Uterus (tissue), 4 donors: ENCODE measurements around the gene TRPV6. TPM values are rescaled to one million over a fixed set of nuclear protein-coding genes. Genes with fewer than 3 reads are reported as not detected.

Experiments
- DNase-seq, 2 donors: peaks; one replicate each; pipeline ENCODE4 v3.0.0-alpha.2; 2019 to 2020
- H3K27ac ChIP-seq, 2 donors: fragments of 200-600 bp; sonication (generic); 1 replicate in 1 of 2; 2 replicates in 1 of 2; pipeline ENCODE4 v1.5.1; 2016 to 2018
- H3K27me3 ChIP-seq, 2 donors: fragments of 200-600 bp; sonication (generic); one replicate each; pipeline ENCODE4 v1.5.1; 2018 to 2019; ENCODE audit warnings: control low read depth in 1 of 2
- H3K36me3 ChIP-seq, 2 donors: fragments of 200-600 bp; sonication (generic); one replicate each; pipeline ENCODE4 v1.5.1; 2019; ENCODE audit warnings: control low read depth in 1 of 2
- H3K4me1 ChIP-seq, 2 donors: fragments of 200-600 bp; sonication (generic); one replicate each; pipeline ENCODE4 v1.5.1; 2018 to 2019; ENCODE audit warnings: control low read depth in 1 of 2
- H3K4me3 ChIP-seq, 2 donors: fragments of 200-600 bp; sonication (generic); 1 replicate in 1 of 2; 2 replicates in 1 of 2; pipeline ENCODE4 v1.5.1; 2018 to 2019; ENCODE audit warnings: mild to moderate bottlenecking in 1 of 2
- H3K9me3 ChIP-seq, 2 donors: fragments of 200-600 bp; sonication (generic); one replicate each; pipeline ENCODE4 v1.5.1; 2019; ENCODE audit warnings: control low read depth in 1 of 2
- CTCF ChIP-seq, 4 experiments: fragments of 200-600 bp in 2 of 4; fragments of 450-650 bp in 2 of 4; sonication (generic) in 2 of 4; IDR thresholded peaks; one replicate each; pipeline ENCODE4 v1.5.1; 2016 to 2019; ENCODE audit warnings: antibody characterized with exemption in 4 of 4, mild to moderate bottlenecking in 2 of 4, moderate library complexity in 1 of 4
- POLR2A ChIP-seq, 2 donors: fragments of 450-650 bp; IDR thresholded peaks; one replicate each; pipeline ENCODE4 v1.6.1; 2016; ENCODE audit warnings: antibody characterized with exemption in 2 of 2, mild to moderate bottlenecking in 1 of 2, moderate library complexity in 1 of 2
- intact Hi-C: fragments of 100-400 bp; cut with DNase I; formaldehyde crosslinking; loops from one replicate; pipeline ENCODE4 v1.15.1; 2023; ENCODE audit warnings: low total_unique reads
- total RNA-seq, 4 donors: library from RNA; depleted of rRNA in 3 of 4; stranded (reverse); fragments of >200 nt in 3 of 4; gene quantifications; one replicate each; pipeline versions ENCODE4 v1.1.0 to v1.2.4, GENCODE V29; 2014 to 2023
- donor health status: DM: yes; HTN: yes; CAD: no.

Gene TRPV6
- total RNA-seq, 4 donors from 2014 or later = 0.46 to 1.3 TPM; not detected in 2

DNA sequence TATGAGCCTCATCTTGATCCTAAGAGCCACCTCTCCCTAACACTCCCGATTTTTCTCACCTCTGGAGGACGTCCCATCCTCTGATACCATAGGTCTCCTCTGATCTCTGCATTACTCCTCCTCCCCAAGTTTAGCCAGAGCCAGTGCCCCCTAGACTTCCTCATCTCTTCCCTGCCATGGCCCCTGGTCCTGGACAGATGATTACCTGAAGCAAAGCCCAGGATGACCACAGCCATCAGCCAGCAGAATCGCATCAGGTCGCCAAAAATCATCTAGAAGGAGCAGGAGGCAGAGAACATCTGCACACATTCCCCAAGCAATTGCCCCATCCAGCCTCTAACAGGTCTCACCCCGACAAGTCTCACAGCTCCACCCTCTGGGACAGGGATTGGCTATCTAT is 11.7 kb downstream of the TRPV6 start:
- intact Hi-C loops = no loop called here
- no peaks in the 10 kb centered on the region for H3K36me3 ChIP-seq
- no peak overlapping the region for H3K27ac ChIP-seq
- TF ChIP-seq CTCF (IDR thresholded peaks at IDR 0.05) (no peak), POLR2A (IDR thresholded peaks at IDR 0.05) (no peak)
- no peak overlapping the region for H3K4me3 ChIP-seq
- no peaks in the 10 kb centered on the region for H3K9me3 ChIP-seq
- H3K27me3 ChIP-seq = no peaks in the 10 kb centered on the region
- no peaks in the 10 kb centered on the region for H3K4me1 ChIP-seq
- no peak for DNase-seq

GRCh38 chr7:142873281-142873784 is 12.2 kb downstream of the TRPV6 start:
- H3K4me3 ChIP-seq = no peak overlapping the region
- intact Hi-C loops = no loop called here
- H3K4me1 ChIP-seq = no peaks in the 10 kb centered on the region
- DNase-seq = no peak
- TF ChIP-seq POLR2A (IDR thresholded peaks at IDR 0.05) = no peak
- TF ChIP-seq CTCF (IDR thresholded peaks at IDR 0.05) = peak in 1 of 4 experiments; percentile 12
- no peaks in the 10 kb centered on the region for H3K9me3 ChIP-seq
- H3K27me3 ChIP-seq = no peaks in the 10 kb centered on the region
- H3K27ac ChIP-seq = no peak overlapping the region
- H3K36me3 ChIP-seq = no peaks in the 10 kb centered on the region

DNA sequence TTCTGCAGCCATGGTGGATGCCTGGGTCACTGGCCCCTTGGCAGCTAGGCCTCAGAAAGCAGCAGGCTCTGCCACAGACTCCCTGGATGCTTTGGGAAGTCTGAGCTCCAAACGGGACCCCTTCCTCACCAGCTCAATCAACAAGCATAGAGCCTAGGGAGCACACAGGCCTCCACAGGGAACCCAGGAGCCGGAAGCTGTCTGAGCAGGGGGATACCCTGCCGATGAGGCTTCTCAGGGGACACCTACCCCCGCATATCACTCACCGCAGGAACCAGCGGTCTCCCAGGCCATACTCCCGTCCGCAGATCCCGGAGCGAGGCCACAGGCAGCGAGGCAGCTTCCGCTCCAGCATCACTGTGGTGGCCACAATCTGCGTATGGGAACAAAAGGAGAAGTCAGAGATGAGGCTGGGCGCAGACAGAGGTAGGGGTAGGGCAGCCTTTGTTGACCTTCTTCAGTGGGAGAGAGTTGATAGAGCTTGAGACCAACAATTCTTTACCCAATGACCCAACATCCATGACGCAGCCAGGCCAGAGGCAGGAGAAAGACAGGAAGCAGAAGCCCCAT is 13.4 kb downstream of the TRPV6 start:
- Histone ChIP-seq H3K27me3 (no peaks in the 10 kb centered on the region), H3K4me3 (no peak overlapping the region), H3K4me1 (no peaks in the 10 kb centered on the region), H3K36me3 (no peaks in the 10 kb centered on the region), H3K9me3 (no peaks in the 10 kb centered on the region), H3K27ac (no peak overlapping the region)
- DNase-seq = no peak
- no peak for TF ChIP-seq CTCF (IDR thresholded peaks at IDR 0.05)
- no peak for TF ChIP-seq POLR2A (IDR thresholded peaks at IDR 0.05)
- intact Hi-C loops = no loop called here

- Histone ChIP-seq H3K9me3 (no peaks in the 10 kb centered on the region), H3K27me3 (no peaks in the 10 kb centered on the region), H3K4me1 (no peaks in the 10 kb centered on the region), H3K27ac (no peak overlapping the region), H3K4me3 (no peak overlapping the region), H3K36me3 (no peaks in the 10 kb centered on the region)
- intact Hi-C loops = no loop called here
- TF ChIP-seq POLR2A (IDR thresholded peaks at IDR 0.05) (no peak), CTCF (IDR thresholded peaks at IDR 0.05) (no peak)
- DNase-seq = no peak
Measured at GRCh38 chr7:142871260-142872105, 14.1 kb downstream of the TRPV6 start.
